HG02588 (cell line): ENCODE measurements around the gene SLC22A17.
"Not testable (repeated sequence)": the region's sequence is repeated elsewhere in the genome, so short reads cannot be mapped to it uniquely, and the experiment has no call there.

Source experiments
- ATAC-seq: cut with Tn5 transposase; IDR thresholded peaks from one replicate; pipeline ENCODE4 v1.9.1; 2021; ENCODE audit warnings: mild to moderate bottlenecking, moderate library complexity; ENCODE audit not compliant: unreplicated experiment

The SLC22A17 gene

DNA sequence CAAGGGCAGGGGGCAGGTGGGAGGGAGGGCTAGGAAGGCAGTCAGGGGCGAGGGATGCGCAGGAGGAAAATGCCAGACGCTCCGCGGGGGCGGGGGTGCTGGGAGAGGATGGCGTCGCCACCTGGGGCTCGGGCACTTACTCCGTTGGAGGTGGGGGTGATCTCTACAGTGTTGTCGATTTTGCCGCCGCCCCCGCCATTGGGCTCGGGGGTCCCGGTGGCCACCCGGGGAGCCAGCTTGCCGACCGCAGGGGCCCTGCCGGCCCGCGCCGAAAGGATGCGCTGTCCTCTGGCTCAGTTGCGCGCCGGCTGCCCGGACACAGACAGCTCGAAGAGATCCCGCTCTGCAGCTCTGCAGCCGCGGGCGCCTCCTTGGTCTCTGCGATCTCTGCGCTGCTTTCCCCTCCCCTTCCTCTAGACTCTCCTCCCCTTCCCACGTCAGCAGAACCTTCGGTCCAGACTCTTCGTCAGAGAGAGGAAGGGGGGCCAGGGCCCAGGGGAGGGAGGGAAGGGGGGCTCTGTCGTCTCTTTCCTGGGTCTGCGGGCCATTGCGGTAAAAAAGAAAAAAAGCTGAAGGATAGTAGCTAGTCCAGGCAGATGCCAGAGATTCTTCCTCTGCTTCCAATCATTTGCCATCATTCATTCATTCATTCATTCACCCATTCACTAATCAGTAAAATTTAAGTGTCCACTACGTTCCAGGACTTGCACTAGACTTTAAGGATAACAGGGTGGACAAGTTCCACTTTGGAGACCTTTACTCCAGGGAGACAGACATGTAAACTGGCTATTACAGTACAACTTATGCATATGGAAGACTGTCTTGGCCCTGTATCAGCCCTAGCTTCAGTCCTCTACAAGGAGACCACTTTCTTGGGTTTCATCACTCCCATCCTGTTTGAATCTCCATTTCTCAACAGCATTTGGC lies at the start of gene SLC22A17:
Gene SLC22A17 (minus strand): TSS at position 382 of the 927 bp plus-strand sequence.
- no peak for ATAC-seq

- ATAC-seq, result no peak
These were observed 48.6 kb upstream of the SLC22A17 start for GRCh38 chr14:23401291-23401690.

- not testable (repeated sequence) for ATAC-seq
These were observed 47.9 kb upstream of the SLC22A17 start for GRCh38 chr14:23400496-23401149.

DNA sequence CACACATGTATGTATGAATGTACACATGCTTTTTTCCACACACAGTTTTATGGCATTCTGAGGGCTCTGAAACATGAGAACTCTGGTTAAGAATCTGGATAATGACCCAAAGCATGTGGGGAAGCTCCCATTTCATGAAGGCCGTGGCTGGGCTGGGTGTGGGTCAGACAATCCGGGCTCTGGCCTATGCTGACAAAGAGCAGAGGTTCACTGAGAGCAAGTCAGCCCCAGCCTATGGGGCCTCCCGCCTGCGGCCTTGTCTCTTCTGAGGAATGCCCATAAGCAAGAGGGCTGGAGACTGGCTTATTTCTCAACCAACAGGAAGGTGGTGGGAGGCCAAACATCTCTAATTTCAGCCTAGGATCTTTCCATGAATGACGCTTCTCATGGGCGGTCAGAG lies 46.9 kb upstream of the SLC22A17 start:
- ATAC-seq, result no peak

- ATAC-seq, result no peak
These were observed 46.4 kb upstream of the SLC22A17 start for GRCh38 chr14:23399136-23399535.

GRCh38 chr14:23398348-23398747 lies 45.7 kb upstream of the SLC22A17 start:
- ATAC-seq, result no peak

- ATAC-seq, result no peak
These were observed 44.2 kb upstream of the SLC22A17 start for GRCh38 chr14:23396781-23397407.

GRCh38 chr14:23396126-23396525 lies 43.4 kb upstream of the SLC22A17 start:
- no peak for ATAC-seq

GRCh38 chr14:23392613-23393012 lies 39.9 kb upstream of the SLC22A17 start:
- ATAC-seq, result no peak

GRCh38 chr14:23389871-23390270 lies 37.2 kb upstream of the SLC22A17 start:
- ATAC-seq, result not testable (repeated sequence)

DNA sequence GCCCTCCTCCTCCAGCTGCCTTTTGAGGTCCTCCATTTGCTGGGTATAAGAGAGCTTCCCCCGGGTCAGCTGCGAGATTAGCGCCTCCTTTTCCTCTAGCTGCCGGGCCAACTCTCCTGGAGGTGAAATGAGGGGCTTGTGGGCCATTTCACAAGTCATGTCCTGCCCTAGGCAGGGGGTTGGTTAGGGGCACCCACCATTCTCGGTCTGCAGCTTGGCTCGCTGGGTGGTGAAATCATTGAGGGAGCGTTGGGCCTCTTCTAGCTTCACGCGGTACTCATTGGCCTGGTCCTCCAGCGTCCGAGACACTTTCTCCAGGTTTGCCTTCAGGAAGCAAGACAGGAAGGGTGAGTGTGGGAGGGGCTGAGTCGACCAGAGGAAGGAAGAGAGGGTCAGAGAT lies 36.7 kb upstream of the SLC22A17 start:
- ATAC-seq, result no peak

- no peak for ATAC-seq
These were observed 36.3 kb upstream of the SLC22A17 start for GRCh38 chr14:23388996-23389395.

DNA sequence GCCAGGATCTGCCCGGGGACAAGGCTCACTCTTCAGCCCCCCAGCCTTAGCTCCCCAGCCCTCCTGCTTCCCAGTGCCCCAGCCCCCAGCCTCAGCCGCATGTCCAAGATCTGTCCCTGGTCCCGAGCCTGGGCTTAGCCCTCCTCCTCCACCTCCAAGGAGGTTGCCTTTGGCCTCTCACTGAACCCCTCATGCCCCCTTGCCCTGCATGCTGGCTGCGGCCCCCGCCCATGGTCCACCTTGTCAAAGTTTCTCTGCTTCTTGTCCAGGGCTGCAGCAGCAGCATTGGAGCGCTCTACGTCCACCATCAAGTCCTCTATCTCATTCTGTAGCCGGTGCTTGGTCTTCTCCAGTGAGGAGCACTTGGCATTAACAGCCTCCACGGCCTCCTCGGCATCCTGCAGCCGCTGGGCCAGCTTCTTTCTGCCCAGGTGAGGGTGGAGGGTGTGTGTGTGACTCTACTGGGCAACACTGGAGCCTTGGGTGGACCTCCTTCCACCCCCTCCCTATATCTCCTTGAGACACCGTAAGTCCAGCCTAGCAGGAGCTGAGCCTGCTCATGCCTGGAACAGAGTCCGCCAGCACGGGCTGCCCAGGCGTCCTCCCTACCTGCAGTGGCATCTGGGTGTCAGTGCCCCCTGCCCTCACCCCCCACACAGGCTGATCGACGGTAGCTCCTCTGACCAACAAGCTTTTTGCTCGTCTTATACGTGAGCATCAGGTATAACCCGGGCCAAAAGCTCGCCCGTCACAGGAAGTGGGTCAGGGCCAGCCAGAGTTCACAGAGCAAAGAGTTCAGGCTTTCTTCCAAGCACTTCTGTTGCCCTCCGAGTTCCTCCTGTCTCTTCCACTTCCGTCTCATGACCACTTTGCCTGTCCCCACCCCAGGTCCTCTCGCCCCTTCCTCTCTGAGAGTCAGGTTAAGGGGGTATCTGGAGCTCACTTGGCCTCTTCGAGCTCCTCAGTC lies 35.5 kb upstream of the SLC22A17 start:
- no peak for ATAC-seq

GRCh38 chr14:23386999-23387398 lies 34.3 kb upstream of the SLC22A17 start:
- ATAC-seq, result no peak

DNA sequence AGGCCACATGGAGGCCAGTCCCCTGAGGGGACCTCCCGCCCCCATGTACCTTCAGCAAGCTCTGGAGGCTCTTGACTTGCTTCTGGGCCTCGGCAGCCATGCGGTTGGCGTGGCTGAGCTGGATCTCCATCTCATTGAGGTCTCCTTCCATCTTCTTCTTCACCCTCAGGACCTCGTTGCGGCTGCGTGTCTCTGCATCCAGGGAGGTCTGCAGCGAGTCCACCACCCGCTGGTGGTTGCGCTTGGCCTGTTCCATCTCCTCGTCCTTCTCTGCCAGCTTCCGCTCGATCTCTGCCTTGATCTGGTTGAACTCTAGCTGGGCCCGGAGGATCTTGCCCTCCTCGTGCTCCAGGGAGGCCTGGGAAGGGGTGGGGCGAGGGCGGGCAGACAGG lies 33.6 kb upstream of the SLC22A17 start:
- not testable (repeated sequence) for ATAC-seq

DNA sequence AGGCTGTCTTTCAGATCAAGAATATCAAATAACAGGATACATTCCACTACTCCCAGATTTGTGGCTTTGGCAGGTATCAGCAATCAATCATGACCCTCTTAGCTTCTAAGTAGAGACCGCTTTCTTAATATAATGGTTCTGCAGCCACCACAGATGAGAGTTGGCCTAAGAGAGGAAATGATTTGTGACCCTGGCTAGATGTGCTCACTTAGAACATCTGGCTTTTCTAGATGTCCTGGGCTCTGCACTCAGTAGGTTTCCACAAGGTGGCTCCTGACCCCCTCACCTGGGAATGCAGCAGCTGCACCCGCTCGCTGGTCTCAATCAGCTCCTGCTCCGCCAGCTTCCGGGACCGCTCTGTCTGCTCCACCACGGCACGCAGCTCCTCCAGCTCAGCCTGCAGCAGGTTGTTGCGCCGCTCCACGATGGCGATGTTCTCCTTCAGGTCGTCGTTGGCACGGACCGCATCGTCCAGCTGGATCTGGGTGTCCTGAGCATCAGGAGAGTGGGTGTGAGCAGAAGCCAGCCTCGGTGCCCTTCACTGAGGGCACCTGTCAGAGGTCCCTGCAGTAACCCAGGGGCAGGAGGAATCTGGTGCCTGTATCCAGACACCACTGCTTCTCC lies 33.1 kb upstream of the SLC22A17 start:
- ATAC-seq, result no peak

- no peak for ATAC-seq
These were observed 32.6 kb upstream of the SLC22A17 start for GRCh38 chr14:23385244-23385641.

DNA sequence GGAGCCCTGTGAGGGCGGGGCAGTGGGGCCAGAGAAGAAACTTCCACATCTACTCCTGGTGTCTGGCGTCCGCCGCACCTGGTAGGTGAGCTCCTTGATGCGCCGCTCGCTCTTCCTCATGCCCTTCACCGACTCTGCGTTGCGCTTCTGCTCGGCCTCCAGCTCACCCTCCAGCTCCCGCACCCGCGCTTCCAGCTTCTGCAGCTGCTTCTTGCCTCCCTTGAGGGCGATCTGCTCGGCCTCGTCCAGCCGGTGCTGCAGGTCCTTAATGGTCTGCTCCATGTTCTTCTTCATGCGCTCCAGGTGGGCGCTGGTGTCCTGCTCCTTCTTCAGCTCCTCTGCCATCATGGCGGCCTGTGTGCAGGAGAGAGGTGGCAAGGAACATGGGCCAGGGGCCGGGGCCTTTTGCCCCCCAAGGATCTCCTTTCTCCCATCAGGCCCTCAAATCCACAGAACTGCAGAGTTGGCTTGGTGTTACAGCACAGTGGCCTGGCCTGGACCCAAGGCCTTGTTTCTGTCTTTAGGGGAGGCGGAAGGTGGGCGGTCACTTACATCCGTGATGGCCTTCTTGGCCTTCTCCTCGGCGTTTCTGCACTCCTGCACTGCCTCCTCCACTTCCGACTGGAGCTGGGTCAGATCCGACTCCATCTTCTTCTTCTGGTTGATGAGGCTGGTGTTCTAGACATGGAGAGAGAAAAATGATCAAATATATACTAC lies 31.8 kb upstream of the SLC22A17 start:
- no peak for ATAC-seq

DNA sequence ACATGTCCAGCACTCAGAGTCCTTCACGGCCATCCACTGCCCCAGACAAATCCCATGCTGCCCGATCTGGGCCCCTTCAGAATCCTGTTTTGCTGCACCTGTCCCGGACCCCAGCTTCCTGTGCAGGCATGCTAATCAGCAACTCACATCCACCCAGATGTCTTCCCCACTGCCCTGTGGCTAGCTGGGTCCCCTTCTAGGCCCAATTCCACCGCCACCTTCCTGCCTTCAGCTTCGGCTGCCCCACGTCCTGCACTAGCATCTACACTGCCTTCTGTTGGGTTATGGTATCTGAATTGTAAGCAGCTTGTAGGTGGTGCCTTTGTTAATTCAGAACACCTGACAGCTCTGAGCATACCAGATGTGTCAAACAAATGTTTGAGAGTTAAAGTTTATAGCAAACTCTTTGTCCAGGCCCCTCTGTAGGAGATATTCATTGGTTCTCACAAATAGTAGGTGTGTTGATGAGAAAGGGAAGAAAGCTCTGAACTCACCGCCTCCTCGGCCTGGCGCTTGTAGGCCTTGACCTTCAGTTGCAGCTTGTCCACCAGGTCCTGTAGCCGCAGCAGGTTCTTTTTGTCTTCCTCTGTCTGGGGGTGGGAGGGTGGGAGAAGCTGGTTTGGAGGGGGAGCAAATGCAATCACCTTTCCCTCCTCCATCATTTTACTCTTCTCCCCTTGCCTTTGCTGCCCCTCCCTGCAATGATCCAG lies 30.2 kb upstream of the SLC22A17 start:
- no peak for ATAC-seq
